ENCODE measurements around the gene KLHL25.
"Not testable (repeated sequence)": the region's sequence is repeated elsewhere in the genome, so short reads cannot be mapped to it uniquely, and the experiment has no call there.

KLHL25 gene

DNA sequence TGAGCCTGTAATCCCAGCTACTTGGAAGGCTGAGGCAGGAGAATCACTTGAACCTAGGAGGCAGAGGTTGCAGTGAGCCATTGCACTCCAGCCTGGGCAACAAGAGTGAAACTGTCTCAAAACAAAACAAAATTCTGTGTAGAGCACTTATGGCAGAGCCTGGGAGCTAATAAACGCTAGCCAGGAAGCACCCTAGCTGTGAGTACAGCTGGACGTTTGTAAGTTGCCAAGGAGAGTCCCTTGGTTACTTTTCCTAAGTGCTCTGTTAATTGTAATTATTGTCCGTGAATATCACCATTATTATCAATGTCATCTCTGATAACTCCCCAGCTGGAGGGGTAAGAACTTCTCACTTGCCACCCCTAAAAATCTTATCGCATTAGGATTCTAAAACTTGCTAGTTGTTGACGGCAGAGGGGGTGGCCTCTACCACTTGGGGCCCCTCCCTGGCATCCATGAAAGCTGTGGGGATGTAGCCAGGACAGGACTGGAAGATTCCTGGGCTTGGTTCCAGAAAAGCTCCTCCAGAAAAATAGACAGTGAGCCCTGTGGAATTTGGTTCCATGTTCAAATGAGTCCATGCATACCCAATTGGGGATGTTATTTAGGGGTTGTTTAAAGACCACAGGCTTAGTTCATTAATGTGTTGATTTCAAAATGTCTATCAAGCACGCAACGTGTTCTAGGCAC lies 9.9 kb upstream of the KLHL25 start:
- Histone ChIP-seq H3K4me3 (ENCODE audit: low read depth, low read length) (no peak overlapping the region), H4K12ac (ENCODE audit: low read depth, low read length) (no peak overlapping the region), H2BK120ac (ENCODE audit: insufficient read depth, low read length, poor library complexity) (no peak overlapping the region), H3K18ac (ENCODE audit: low read length) (no peak overlapping the region), H3K14ac (ENCODE audit: low read length) (no peak overlapping the region), H3K4me2 (ENCODE audit: low read length) (no peak overlapping the region), H3K79me1 (ENCODE audit: low read length) (no peaks in the 10 kb centered on the region), H3K36me3 (ENCODE audit: control insufficient read depth in 1 of 2, insufficient read depth in 2 of 2, low read length in 2 of 2) (no peaks in the 10 kb centered on the region), H2BK12ac (ENCODE audit: low read length) (no peak overlapping the region), H3K27ac (ENCODE audit: low read depth, low read length) (no peak overlapping the region), H3K9ac (ENCODE audit: low read length) (no peak overlapping the region), H3K4ac (ENCODE audit: low read depth, low read length) (no peak overlapping the region), H3K79me2 (ENCODE audit: control insufficient read depth, insufficient read depth, low read length, poor library complexity) (no peaks in the 10 kb centered on the region), H3K27me3 (ENCODE audit: insufficient read depth, low read length) (no peaks in the 10 kb centered on the region), H4K91ac (ENCODE audit: low read depth, low read length) (no peak overlapping the region), H2AFZ (ENCODE audit: insufficient read depth, low read length, poor library complexity) (no peak overlapping the region), H2BK5ac (ENCODE audit: low read depth, low read length, poor library complexity) (no peak overlapping the region), H3K4me1 (ENCODE audit: control insufficient read depth in 1 of 2, insufficient read depth in 2 of 2, low read length in 2 of 2) (no peaks in the 10 kb centered on the region), H2AK5ac (ENCODE audit: low read length) (no peak overlapping the region), H3K23ac (ENCODE audit: low read length) (no peak overlapping the region), H3K9me3 (ENCODE audit: insufficient read depth, low read depth, low read length) (peaks cover 2% of the 10 kb centered on the region), H4K8ac (ENCODE audit: low read depth, low read length) (no peak overlapping the region)
- WGBS (ENCODE audit: extremely low coverage, insufficient coverage, insufficient read length): no CpG with 5 or more reads among the region's 7 CpGs
- no peak for DNase-seq

GRCh38 chr15:85802617-85803016 lies 7.9 kb upstream of the KLHL25 start:
- not testable (repeated sequence) for H3K18ac ChIP-seq (ENCODE audit: low read length); H4K12ac ChIP-seq (ENCODE audit: low read depth, low read length); H3K27me3 ChIP-seq (ENCODE audit: insufficient read depth, low read length); H3K4me2 ChIP-seq (ENCODE audit: low read length); H3K79me1 ChIP-seq (ENCODE audit: low read length); H2BK5ac ChIP-seq (ENCODE audit: low read depth, low read length, poor library complexity); H2BK12ac ChIP-seq (ENCODE audit: low read length); H3K79me2 ChIP-seq (ENCODE audit: control insufficient read depth, insufficient read depth, low read length, poor library complexity); H3K4me1 ChIP-seq (ENCODE audit: control insufficient read depth in 1 of 2, insufficient read depth in 2 of 2, low read length in 2 of 2); H3K9ac ChIP-seq (ENCODE audit: low read length); H3K9me3 ChIP-seq (ENCODE audit: insufficient read depth, low read depth, low read length); H4K8ac ChIP-seq (ENCODE audit: low read depth, low read length); H2BK120ac ChIP-seq (ENCODE audit: insufficient read depth, low read length, poor library complexity); H3K4me3 ChIP-seq (ENCODE audit: low read depth, low read length); H2AFZ ChIP-seq (ENCODE audit: insufficient read depth, low read length, poor library complexity); H4K91ac ChIP-seq (ENCODE audit: low read depth, low read length); H3K27ac ChIP-seq (ENCODE audit: low read depth, low read length); H3K4ac ChIP-seq (ENCODE audit: low read depth, low read length); H2AK5ac ChIP-seq (ENCODE audit: low read length); H3K23ac ChIP-seq (ENCODE audit: low read length); H3K14ac ChIP-seq (ENCODE audit: low read length); H3K36me3 ChIP-seq (ENCODE audit: control insufficient read depth in 1 of 2, insufficient read depth in 2 of 2, low read length in 2 of 2)
- WGBS (ENCODE audit: extremely low coverage, insufficient coverage, insufficient read length): no CpG with 5 or more reads among the region's 9 CpGs
- DNase-seq: peak in 1 of 2 donors; percentile 51

GRCh38 chr15:85800478-85801123 lies 5.9 kb upstream of the KLHL25 start:
- Histone ChIP-seq H2AK5ac (ENCODE audit: low read length) (no peak overlapping the region), H3K27ac (ENCODE audit: low read depth, low read length) (no peak overlapping the region), H3K4me1 (ENCODE audit: control insufficient read depth in 1 of 2, insufficient read depth in 2 of 2, low read length in 2 of 2) (peaks cover 0 to 4% of the 10 kb centered on the region in 2 experiments), H3K4me3 (ENCODE audit: low read depth, low read length) (no peak overlapping the region), H3K18ac (ENCODE audit: low read length) (no peak overlapping the region), H4K12ac (ENCODE audit: low read depth, low read length) (no peak overlapping the region), H2BK120ac (ENCODE audit: insufficient read depth, low read length, poor library complexity) (no peak overlapping the region), H2BK5ac (ENCODE audit: low read depth, low read length, poor library complexity) (no peak overlapping the region), H3K9me3 (ENCODE audit: insufficient read depth, low read depth, low read length) (peaks cover 2% of the 10 kb centered on the region), H3K79me2 (ENCODE audit: control insufficient read depth, insufficient read depth, low read length, poor library complexity) (no peaks in the 10 kb centered on the region), H3K79me1 (ENCODE audit: low read length) (no peaks in the 10 kb centered on the region), H4K8ac (ENCODE audit: low read depth, low read length) (no peak overlapping the region), H2BK12ac (ENCODE audit: low read length) (no peak overlapping the region), H3K14ac (ENCODE audit: low read length) (no peak overlapping the region), H3K27me3 (ENCODE audit: insufficient read depth, low read length) (no peaks in the 10 kb centered on the region), H4K91ac (ENCODE audit: low read depth, low read length) (no peak overlapping the region), H3K9ac (ENCODE audit: low read length) (no peak overlapping the region), H3K23ac (ENCODE audit: low read length) (no peak overlapping the region), H3K4me2 (ENCODE audit: low read length) (no peak overlapping the region), H3K36me3 (ENCODE audit: control insufficient read depth in 1 of 2, insufficient read depth in 2 of 2, low read length in 2 of 2) (no peaks in the 10 kb centered on the region), H2AFZ (ENCODE audit: insufficient read depth, low read length, poor library complexity) (no peak overlapping the region), H3K4ac (ENCODE audit: low read depth, low read length) (no peak overlapping the region)
- peak; percentile 52 to 65 for DNase-seq
- WGBS (ENCODE audit: extremely low coverage, insufficient coverage, insufficient read length): no CpG with 5 or more reads among the region's 9 CpGs

- peaks cover 5 to 16% of the 10 kb centered on the region in 2 experiments for H3K4me1 ChIP-seq (ENCODE audit: control insufficient read depth in 1 of 2, insufficient read depth in 2 of 2, low read length in 2 of 2)
- H3K27ac ChIP-seq (ENCODE audit: low read depth, low read length); H3K9ac ChIP-seq (ENCODE audit: low read length); H2BK120ac ChIP-seq (ENCODE audit: insufficient read depth, low read length, poor library complexity); H3K4ac ChIP-seq (ENCODE audit: low read depth, low read length); H3K27me3 ChIP-seq (ENCODE audit: insufficient read depth, low read length); H2AK5ac ChIP-seq (ENCODE audit: low read length); H3K14ac ChIP-seq (ENCODE audit: low read length); H2BK5ac ChIP-seq (ENCODE audit: low read depth, low read length, poor library complexity); H4K91ac ChIP-seq (ENCODE audit: low read depth, low read length); H3K79me2 ChIP-seq (ENCODE audit: control insufficient read depth, insufficient read depth, low read length, poor library complexity); H3K36me3 ChIP-seq (ENCODE audit: control insufficient read depth in 1 of 2, insufficient read depth in 2 of 2, low read length in 2 of 2); H3K79me1 ChIP-seq (ENCODE audit: low read length); DNase-seq; H3K4me2 ChIP-seq (ENCODE audit: low read length); H4K12ac ChIP-seq (ENCODE audit: low read depth, low read length); H2AFZ ChIP-seq (ENCODE audit: insufficient read depth, low read length, poor library complexity); H3K9me3 ChIP-seq (ENCODE audit: insufficient read depth, low read depth, low read length); H2BK12ac ChIP-seq (ENCODE audit: low read length); H3K4me3 ChIP-seq (ENCODE audit: low read depth, low read length); H3K23ac ChIP-seq (ENCODE audit: low read length); H3K18ac ChIP-seq (ENCODE audit: low read length); H4K8ac ChIP-seq (ENCODE audit: low read depth, low read length): not testable (repeated sequence)
- no CpG with 5 or more reads among the region's 7 CpGs for WGBS (ENCODE audit: extremely low coverage, insufficient coverage, insufficient read length)
Measured at GRCh38 chr15:85796371-85796770, 1.6 kb upstream of the KLHL25 start.
